ENCODE data around the gene SPSB3.

DNA sequence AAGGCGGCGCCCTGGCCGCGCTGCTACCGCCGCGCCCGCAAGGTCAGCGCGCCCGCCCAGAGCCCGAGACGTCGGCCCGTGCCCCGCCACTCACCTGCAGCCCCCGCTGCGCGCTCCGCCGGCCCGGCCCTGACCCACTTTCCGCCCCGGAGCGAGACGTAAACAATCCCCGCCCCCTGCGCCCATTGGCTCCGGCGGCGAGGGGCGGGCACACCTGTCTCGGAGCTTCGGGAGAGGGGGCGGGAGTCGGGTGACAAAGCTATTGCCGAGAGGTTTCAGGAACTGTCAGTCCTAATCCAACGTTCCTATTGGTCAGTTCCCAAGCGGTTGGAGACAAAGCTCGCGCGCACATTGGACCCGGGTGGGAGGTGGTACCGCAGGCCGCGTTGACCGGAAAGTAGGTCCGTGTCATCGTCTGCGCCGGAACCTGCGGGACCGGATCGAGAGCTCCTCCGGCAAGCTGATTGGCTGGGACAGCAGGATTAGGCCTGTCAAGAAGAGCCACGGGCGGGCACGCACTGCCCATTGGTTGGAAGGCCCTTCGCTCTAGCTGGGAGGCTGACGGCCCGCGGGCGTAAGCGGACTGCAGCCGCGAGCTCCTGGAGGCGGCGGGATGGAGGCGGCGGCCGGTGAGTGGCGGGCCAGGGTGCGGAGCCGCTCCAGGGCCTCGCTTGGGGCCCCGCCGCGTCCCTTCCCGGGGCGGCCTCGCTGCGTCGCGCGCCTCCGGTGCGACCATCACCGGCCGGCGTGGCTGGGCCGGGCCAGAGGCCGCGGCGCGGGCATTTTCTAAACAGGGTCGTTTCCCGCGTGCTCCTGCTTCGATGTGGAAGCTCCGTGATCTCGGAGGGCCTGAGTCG lies at the start of gene SPSB3, which contains the start of gene NUBP2:
- TF ChIP-seq, protein P1, sequence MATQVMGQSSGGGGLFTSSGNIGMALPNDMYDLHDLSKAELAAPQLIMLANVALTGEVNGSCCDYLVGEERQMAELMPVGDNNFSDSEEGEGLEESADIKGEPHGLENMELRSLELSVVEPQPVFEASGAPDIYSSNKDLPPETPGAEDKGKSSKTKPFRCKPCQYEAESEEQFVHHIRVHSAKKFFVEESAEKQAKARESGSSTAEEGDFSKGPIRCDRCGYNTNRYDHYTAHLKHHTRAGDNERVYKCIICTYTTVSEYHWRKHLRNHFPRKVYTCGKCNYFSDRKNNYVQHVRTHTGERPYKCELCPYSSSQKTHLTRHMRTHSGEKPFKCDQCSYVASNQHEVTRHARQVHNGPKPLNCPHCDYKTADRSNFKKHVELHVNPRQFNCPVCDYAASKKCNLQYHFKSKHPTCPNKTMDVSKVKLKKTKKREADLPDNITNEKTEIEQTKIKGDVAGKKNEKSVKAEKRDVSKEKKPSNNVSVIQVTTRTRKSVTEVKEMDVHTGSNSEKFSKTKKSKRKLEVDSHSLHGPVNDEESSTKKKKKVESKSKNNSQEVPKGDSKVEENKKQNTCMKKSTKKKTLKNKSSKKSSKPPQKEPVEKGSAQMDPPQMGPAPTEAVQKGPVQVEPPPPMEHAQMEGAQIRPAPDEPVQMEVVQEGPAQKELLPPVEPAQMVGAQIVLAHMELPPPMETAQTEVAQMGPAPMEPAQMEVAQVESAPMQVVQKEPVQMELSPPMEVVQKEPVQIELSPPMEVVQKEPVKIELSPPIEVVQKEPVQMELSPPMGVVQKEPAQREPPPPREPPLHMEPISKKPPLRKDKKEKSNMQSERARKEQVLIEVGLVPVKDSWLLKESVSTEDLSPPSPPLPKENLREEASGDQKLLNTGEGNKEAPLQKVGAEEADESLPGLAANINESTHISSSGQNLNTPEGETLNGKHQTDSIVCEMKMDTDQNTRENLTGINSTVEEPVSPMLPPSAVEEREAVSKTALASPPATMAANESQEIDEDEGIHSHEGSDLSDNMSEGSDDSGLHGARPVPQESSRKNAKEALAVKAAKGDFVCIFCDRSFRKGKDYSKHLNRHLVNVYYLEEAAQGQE (IDR thresholded peaks at IDR 0.05; ENCODE audit: insufficient read depth in 1 of 2, low read depth in 2 of 2, low read length in 2 of 2): no peak
- TF ChIP-seq POLR2AphosphoS5 (IDR thresholded peaks at IDR 0.05; ENCODE audit: low read depth, low read length): peak; percentile 36; the same call in 1 of the 2 replicates
- peak; percentile 80; the same call in 1 of the 2 replicates for TF ChIP-seq SIN3A (IDR thresholded peaks at IDR 0.05; ENCODE audit: borderline replicate concordance, insufficient read depth, low read length)
